Inflammatory macrophage treated with lipopolysaccharide for 1 hour (primary cell): ENCODE measurements around the gene HYCC1.
"Not testable (repeated sequence)": the region's sequence is repeated elsewhere in the genome, so short reads cannot be mapped to it uniquely, and the experiment has no call there.

Source experiments
- DNase-seq, 2 donors: peaks; one replicate each; pipeline ENCODE4 v3.0.0-alpha.2; 2020 to 2022

HYCC1 gene

DNA sequence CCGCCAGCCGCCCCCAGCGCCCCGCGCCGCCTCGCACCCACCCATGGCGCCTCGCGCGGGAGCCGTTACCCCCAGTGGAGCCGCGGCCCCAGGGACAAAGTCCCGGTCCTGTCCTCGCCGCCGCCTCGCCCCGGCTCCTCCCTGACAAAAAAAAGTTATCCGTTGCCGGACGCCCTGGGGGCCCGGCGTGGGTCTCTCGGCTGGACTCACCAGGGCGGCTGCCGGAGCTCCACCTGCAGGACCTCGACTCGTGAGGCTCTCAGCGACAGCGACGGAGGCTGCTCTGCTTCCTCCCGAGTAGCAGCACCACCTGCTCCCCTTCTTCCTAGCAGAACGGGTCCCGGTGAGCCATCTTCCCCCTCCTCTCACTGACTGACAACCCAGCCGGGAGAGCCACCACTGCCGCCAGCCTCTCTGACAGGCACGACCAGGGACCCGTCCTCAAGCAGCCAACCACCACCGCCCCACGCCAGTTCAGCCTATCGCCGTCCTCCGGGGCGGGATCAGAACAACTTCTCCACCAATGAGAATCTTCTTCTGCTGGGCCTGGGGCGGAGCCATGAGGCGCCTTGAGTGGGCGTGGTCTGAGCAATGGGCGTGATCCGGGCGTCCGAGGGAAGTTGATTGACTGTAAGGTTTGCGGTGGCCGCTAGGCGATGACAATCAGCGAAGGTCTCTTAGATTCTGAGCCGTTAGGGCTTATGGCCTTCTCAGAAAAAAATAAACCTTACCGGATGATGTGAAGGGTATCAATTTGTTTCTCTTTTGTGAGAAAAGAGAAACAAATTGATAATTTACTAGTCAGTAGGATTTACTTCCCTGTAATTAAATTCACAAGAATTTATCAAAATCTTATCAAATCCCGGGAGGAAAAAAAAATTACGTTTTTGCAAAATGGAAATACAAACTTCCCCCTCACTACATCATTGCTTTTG lies at the start of gene HYCC1:
Gene HYCC1, minus strand, starts transcription at position 416 of the 935 bp plus-strand sequence. CDS start 23,019 bp downstream, outside the sequence.
- peak; percentile 98 to 99 for DNase-seq

DNA sequence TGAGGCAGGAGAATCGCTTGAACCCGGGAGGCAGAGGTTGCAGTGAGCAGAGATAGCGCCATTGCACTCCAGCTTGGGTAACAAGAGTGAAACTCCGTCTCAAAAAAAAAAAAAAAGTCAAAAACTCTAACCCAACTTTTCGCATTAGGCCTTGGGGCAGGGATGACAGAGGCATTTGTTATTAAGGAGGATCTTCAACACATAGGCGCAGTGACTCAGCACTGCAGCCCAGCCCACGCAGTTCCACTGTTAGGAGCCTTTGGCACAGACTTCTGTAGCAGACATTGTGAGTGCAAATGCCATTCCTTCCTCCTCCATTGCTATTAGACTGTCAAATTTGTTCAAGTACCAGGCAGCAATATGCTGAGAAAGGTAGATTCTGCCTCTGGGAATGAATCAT lies 48.5 kb upstream of the HYCC1 start:
- peak; percentile 54 to 61 for DNase-seq

DNA sequence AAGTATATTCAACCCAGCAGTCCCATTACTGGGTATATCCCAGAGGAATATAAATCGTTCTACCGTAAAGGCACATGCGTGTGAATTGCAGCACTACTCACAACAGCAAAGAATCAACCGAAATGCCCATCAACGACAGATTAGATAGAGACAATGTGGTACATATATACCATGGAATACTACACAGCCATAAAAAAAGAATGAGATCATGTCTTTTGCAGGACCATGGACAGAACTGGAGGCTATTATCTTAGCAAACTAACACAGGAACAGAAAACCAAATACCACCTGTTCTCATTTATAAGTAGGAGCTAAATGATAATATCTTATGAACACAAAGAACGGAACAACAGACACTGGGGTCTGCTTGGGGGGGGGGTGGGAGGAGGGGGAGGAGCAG lies 47.4 kb upstream of the HYCC1 start:
- DNase-seq = no peak

GRCh38 chr7:23058408-23059096 lies 44.6 kb upstream of the HYCC1 start:
- DNase-seq = peak in 1 of 2 donors; percentile 12

- peak; percentile 59 to 83 for DNase-seq
Observed at GRCh38 chr7:23055582-23056178, 41.8 kb upstream of the HYCC1 start.

- not testable (repeated sequence) for DNase-seq
Observed at GRCh38 chr7:23051124-23051485, 37.2 kb upstream of the HYCC1 start.

GRCh38 chr7:23046336-23046735 lies 32.4 kb upstream of the HYCC1 start:
- not testable (repeated sequence) for DNase-seq

- DNase-seq = not testable (repeated sequence)
Observed at GRCh38 chr7:23045086-23045485, 31.2 kb upstream of the HYCC1 start.

- DNase-seq = no peak
Observed at GRCh38 chr7:23044581-23044980, 30.7 kb upstream of the HYCC1 start.

GRCh38 chr7:23043441-23043840 lies 29.5 kb upstream of the HYCC1 start:
- DNase-seq = no peak

DNA sequence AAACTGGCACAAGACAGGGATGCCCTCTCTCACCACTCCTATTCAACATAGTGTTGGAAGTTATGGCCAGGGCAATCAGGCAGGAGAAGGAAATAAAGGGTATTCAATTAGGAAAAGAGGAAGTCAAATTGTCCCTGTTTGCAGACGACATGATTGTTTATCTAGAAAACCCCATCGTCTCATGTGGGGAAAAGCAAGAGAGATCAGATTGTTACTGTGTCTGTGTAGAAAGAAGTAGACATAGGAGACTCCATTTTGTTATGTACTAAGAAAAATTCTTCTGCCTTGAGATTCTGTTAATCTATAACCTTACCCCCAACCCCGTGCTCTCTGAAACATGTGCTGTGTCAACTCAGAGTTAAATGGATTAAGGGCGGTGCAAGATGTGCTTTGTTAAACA lies 25.7 kb upstream of the HYCC1 start:
- DNase-seq = not testable (repeated sequence)

- DNase-seq = not testable (repeated sequence)
Observed at GRCh38 chr7:23035542-23036371, 21.8 kb upstream of the HYCC1 start.

DNA sequence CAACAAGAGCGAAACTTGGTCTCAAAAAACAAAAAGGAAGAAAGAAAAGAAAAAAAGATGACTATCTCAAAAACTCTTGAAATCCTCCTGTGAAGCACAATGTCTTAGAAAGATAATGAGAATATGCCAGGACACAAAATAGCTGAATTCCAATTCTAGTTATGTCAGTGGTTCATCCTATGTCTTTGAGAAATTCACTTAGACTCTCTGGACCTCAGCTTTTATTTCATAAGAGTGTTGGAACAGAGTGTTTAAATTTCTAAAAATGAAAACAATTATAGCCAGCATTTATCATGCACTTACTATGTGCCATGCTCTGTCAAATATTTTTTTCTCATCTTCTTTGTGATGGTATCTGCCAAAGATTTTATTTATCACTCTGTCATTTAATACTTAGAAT lies 13.3 kb upstream of the HYCC1 start:
- no peak for DNase-seq

- DNase-seq = no peak
Observed at GRCh38 chr7:23026164-23026563, 12.2 kb upstream of the HYCC1 start.

- no peak for DNase-seq
Observed at GRCh38 chr7:23024454-23024853, 10.5 kb upstream of the HYCC1 start.

- DNase-seq = no peak
Observed at GRCh38 chr7:23022851-23023250, 8.9 kb upstream of the HYCC1 start.

DNA sequence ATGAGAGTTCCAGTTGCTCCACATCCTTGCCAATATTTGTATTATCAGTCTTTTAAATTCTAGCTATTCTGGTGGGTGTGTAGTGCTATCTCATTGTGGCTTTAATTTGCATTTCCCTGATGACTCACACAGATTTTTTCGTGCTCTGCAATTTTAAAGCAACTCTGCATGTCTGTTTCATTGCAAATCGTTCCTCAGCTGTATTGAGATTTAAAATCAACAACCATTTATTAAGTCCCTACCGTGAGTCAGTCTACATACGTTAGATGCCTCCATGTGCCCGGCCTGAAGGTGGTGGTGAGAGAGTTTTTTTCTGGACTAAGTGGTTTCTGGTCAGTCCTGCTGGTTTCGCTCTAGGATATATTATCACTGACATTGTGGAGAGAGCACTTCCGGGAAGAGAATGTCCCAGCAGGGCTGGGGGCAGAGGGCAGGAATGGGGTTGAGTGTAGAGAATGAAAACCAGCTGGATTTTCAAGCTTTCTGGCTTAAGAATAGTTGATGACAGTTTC lies 8.4 kb upstream of the HYCC1 start:
- peak; percentile 25 to 44 for DNase-seq

DNA sequence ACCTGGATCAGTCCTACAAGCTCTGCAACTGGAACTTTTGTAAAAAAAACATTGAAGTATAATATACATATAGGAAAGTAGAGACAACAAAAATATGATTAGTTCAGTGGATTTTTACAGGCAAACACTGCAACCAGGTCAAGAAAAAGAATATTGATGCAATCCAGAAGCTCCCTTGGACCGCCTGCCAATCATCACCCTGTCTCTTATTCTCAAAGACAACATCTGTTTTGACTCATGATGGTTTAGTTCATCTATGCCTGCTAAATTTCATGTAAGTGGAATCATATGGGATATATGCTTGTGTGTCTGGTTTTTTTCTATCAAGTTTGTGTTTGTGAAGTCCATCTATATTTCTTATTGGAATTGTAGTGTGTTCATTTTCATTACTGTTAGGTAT lies 7.7 kb upstream of the HYCC1 start:
- no peak for DNase-seq

GRCh38 chr7:23020742-23021401 lies 6.9 kb upstream of the HYCC1 start:
- peak; percentile 75 to 84 for DNase-seq

DNA sequence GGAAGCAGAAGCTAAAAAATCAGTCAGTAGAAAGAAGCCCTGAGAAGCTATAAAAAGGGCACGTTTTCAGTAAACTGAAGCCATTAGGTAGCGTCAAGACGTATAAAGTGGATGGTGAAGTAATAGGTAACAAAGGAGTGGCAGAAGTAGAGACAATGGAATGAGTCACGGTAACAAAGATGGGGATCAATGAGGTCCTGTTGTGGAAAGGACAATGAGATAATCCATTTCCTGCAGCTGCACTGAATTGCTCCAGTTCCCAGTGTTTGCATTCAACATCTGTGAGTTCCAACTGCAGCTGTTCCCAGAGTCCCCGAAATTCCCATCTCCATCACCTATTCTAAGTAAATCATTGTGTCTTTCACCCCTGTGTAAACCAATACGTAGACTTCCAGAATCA lies 4.8 kb upstream of the HYCC1 start:
- DNase-seq = no peak

- peak; percentile 25 to 44 for DNase-seq
Observed at GRCh38 chr7:23017309-23017708, 3.4 kb upstream of the HYCC1 start.
